ENCODE measurements around the gene IGLL5.

IGLL5 gene

GRCh38 chr22:22887621-22888503 lies at the start of gene IGLL5:
Gene IGLL5 (plus strand): TSS chr22:22887816. CDS start chr22:22888054, 238 bp downstream.
- no peak for DNase-seq (ENCODE audit: low read depth, low spot score)

GRCh38 chr22:22838148-22838786 lies 49.3 kb upstream of the IGLL5 start:
- DNase-seq (ENCODE audit: low read depth, low spot score): no peak

- no peak for DNase-seq (ENCODE audit: low read depth, low spot score)
These were observed 47.9 kb upstream of the IGLL5 start for GRCh38 chr22:22839570-22840314.

GRCh38 chr22:22840780-22841179 lies 46.8 kb upstream of the IGLL5 start:
- no peak for DNase-seq (ENCODE audit: low read depth, low spot score)

GRCh38 chr22:22841598-22841997 lies 46.0 kb upstream of the IGLL5 start:
- DNase-seq (ENCODE audit: low read depth, low spot score): no peak

GRCh38 chr22:22842085-22842484 lies 45.5 kb upstream of the IGLL5 start:
- DNase-seq (ENCODE audit: low read depth, low spot score): no peak

GRCh38 chr22:22843848-22844247 lies 43.8 kb upstream of the IGLL5 start:
- DNase-seq (ENCODE audit: low read depth, low spot score): no peak

GRCh38 chr22:22847241-22847640 lies 40.4 kb upstream of the IGLL5 start:
- DNase-seq (ENCODE audit: low read depth, low spot score): no peak

- peak; percentile 13 for DNase-seq (ENCODE audit: low read depth, low spot score)
These were observed 39.2 kb upstream of the IGLL5 start for GRCh38 chr22:22848364-22848866.

- no peak for DNase-seq (ENCODE audit: low read depth, low spot score)
These were observed 37.7 kb upstream of the IGLL5 start for GRCh38 chr22:22849640-22850610.

- DNase-seq (ENCODE audit: low read depth, low spot score): no peak
These were observed 35.6 kb upstream of the IGLL5 start for GRCh38 chr22:22851969-22852368.

- DNase-seq (ENCODE audit: low read depth, low spot score): no peak
These were observed 33.9 kb upstream of the IGLL5 start for GRCh38 chr22:22853713-22854112.

- no peak for DNase-seq (ENCODE audit: low read depth, low spot score)
These were observed 33.1 kb upstream of the IGLL5 start for GRCh38 chr22:22854466-22854865.

- DNase-seq (ENCODE audit: low read depth, low spot score): no peak
These were observed 32.5 kb upstream of the IGLL5 start for GRCh38 chr22:22855085-22855484.

GRCh38 chr22:22855617-22856308 lies 31.9 kb upstream of the IGLL5 start:
- no peak for DNase-seq (ENCODE audit: low read depth, low spot score)

GRCh38 chr22:22856364-22856763 lies 31.3 kb upstream of the IGLL5 start:
- DNase-seq (ENCODE audit: low read depth, low spot score): no peak

GRCh38 chr22:22856885-22857606 lies 30.6 kb upstream of the IGLL5 start:
- DNase-seq (ENCODE audit: low read depth, low spot score): no peak

GRCh38 chr22:22857607-22858558 lies 29.7 kb upstream of the IGLL5 start:
- DNase-seq (ENCODE audit: low read depth, low spot score): no peak

GRCh38 chr22:22858559-22858937 lies 29.1 kb upstream of the IGLL5 start:
- DNase-seq (ENCODE audit: low read depth, low spot score): no peak
